GM12872 (cell line): ENCODE measurements around the gene RPL29.

Experiments
- CTCF ChIP-seq: IDR thresholded peaks from 3 replicates; pipeline ENCODE4 v1.5.1; 2011; ENCODE audit warnings: low read depth, mild to moderate bottlenecking, low read length, moderate library complexity; ENCODE audit not compliant: insufficient read depth

The RPL29 gene

GRCh38 chr3:52038227-52038626, 42.5 kb upstream of the RPL29 start:
- no peak for TF ChIP-seq CTCF

GRCh38 chr3:52037291-52037690, 41.6 kb upstream of the RPL29 start:
- TF ChIP-seq CTCF, result no peak

GRCh38 chr3:52036829-52037228, 41.1 kb upstream of the RPL29 start:
- TF ChIP-seq CTCF, result peak; percentile 9; the same call in 1 of the 3 replicates

GRCh38 chr3:52036222-52036694, 40.6 kb upstream of the RPL29 start:
- no peak for TF ChIP-seq CTCF

GRCh38 chr3:52034651-52035050, 39.0 kb upstream of the RPL29 start:
- TF ChIP-seq CTCF, result no peak

GRCh38 chr3:52034212-52034611, 38.5 kb upstream of the RPL29 start:
- TF ChIP-seq CTCF, result no peak

- no peak for TF ChIP-seq CTCF
These were observed 37.2 kb upstream of the RPL29 start for GRCh38 chr3:52032702-52033408.
